ENCODE results near the gene NAT9. TPM values are rescaled to one million over a fixed set of nuclear protein-coding genes. Genes with fewer than 3 reads are reported as not detected.

Gene NAT9
- total and polyA plus RNA-seq, 9 donors: 19.7 to 87.0 (median 56.5) TPM

DNA sequence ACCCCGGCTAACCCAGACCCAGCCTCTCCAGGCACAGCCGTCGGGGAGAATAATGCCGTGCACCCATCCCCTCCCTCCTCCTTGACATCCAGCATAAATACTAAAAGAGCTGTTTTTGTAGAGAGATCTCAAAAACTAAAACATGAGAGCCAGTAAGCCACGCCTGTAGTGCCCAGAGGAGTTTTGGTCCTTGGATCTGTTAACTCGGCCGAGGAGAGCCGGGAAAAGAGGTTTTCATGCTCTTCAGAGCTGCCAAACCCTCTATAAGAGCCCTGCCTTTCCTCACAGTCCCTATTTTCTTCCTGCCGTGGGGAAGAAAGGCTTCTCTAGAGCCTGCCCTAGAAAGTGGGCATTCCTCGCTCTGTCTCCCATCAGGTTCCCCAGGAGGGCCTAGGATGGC is 30.2 kb upstream of the NAT9 start:
- no peak for DNase-seq
- H3K4me3 ChIP-seq: no peak overlapping the region
- no peak overlapping the region for H3K27ac ChIP-seq
- intact Hi-C loops (cut with DNase I): no loop called here
- H3K36me3 ChIP-seq: no peaks in the 10 kb centered on the region
- H3K9me3 ChIP-seq: no peaks in the 10 kb centered on the region
- no peak for TF ChIP-seq EP300 (IDR thresholded peaks at IDR 0.05)
- no peak for TF ChIP-seq POLR2A (IDR thresholded peaks at IDR 0.05)
- TF ChIP-seq, protein P1, sequence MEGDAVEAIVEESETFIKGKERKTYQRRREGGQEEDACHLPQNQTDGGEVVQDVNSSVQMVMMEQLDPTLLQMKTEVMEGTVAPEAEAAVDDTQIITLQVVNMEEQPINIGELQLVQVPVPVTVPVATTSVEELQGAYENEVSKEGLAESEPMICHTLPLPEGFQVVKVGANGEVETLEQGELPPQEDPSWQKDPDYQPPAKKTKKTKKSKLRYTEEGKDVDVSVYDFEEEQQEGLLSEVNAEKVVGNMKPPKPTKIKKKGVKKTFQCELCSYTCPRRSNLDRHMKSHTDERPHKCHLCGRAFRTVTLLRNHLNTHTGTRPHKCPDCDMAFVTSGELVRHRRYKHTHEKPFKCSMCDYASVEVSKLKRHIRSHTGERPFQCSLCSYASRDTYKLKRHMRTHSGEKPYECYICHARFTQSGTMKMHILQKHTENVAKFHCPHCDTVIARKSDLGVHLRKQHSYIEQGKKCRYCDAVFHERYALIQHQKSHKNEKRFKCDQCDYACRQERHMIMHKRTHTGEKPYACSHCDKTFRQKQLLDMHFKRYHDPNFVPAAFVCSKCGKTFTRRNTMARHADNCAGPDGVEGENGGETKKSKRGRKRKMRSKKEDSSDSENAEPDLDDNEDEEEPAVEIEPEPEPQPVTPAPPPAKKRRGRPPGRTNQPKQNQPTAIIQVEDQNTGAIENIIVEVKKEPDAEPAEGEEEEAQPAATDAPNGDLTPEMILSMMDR (IDR thresholded peaks at IDR 0.05): no peak
- no peaks in the 10 kb centered on the region for H3K27me3 ChIP-seq
- WGBS, 3 donors: 87 to 91% (median 90%) methylated on average over 10 of the region's 10 CpGs
- no peaks in the 10 kb centered on the region for H3K4me1 ChIP-seq (ENCODE audit: insufficient read depth)

DNA sequence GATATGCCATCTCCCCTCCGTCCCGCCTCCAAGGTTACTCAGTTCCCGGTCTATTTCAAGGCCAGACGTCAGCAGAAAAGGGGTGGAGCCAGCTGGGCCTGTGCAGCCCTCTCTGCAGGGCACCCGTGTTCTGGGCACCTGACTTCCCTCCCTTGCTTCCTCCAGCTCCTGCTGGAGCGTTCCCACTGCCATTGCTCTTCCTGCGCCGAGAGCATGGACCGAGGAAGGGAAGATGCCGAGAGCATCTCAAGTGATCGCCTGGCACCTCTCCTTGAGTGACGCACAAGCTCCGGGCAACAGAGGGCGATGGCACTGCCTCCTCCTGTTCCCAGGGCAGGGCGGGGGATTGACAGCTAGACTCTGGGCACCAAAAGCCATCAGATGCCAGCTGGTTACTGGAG is 29.4 kb upstream of the NAT9 start:
- H3K27ac ChIP-seq: no peak overlapping the region
- no peaks in the 10 kb centered on the region for H3K4me1 ChIP-seq (ENCODE audit: insufficient read depth)
- intact Hi-C loops (cut with DNase I): no loop called here
- no peak overlapping the region for H3K4me3 ChIP-seq
- TF ChIP-seq, protein P1 (IDR thresholded peaks at IDR 0.05): no peak
- TF ChIP-seq POLR2A (IDR thresholded peaks at IDR 0.05): no peak
- no peak for TF ChIP-seq EP300 (IDR thresholded peaks at IDR 0.05)
- no peak for DNase-seq
- no peaks in the 10 kb centered on the region for H3K36me3 ChIP-seq
- WGBS, 3 donors: 75 to 81% (median 78%) methylated on average over 15 of the region's 15 CpGs
- H3K9me3 ChIP-seq: no peaks in the 10 kb centered on the region
- H3K27me3 ChIP-seq: no peaks in the 10 kb centered on the region

DNA sequence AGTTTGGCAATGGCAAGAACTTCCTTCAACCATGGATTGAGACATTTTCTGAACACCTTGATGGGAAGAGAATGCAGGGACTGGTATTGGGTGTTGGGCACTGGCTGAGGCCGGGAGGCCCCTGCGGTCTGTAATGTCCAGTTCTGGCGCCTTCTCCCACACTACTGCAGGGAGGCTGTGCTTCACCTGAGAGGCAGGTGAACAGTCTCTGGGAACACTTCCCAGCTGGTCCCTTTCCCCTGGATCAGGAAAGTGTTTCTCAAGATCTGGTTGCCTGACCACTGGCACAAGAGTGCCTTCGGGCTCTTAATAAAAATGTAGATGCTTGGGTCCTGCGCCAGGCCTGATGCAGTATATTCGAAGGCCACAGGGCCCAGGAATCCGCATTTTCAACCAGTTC is 28.5 kb upstream of the NAT9 start:
- no peak for DNase-seq
- Histone ChIP-seq H3K4me1 (ENCODE audit: insufficient read depth) (no peaks in the 10 kb centered on the region), H3K4me3 (no peak overlapping the region), H3K27ac (no peak overlapping the region), H3K36me3 (no peaks in the 10 kb centered on the region), H3K27me3 (no peaks in the 10 kb centered on the region), H3K9me3 (no peaks in the 10 kb centered on the region)
- WGBS, 3 donors: 94 to 97% (median 97%) methylated on average over 7 of the region's 7 CpGs
- TF ChIP-seq POLR2A (IDR thresholded peaks at IDR 0.05) (no peak), EP300 (IDR thresholded peaks at IDR 0.05) (no peak)
- TF ChIP-seq, protein P1 (IDR thresholded peaks at IDR 0.05): no peak
- intact Hi-C loops (cut with DNase I): no loop called here

DNA sequence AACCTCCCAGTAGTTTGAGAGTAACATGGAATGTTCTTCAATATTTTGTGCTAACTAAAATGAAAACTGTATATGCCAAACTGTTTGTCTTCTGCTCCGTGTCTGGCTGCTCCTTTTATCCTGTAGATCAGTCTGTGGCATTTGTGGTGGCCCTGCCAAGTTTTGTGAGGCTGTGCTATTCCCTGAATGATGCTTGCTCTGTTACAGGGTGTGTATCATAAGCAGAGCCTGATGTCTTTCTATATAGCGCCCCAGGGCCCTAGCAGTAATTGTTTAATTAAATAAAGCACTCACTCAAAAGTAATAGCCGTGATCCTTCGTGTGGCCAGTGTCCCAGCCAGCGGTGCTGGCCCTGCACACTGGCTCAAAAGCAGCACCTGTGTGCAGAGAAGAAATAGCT is 27.8 kb upstream of the NAT9 start:
- no peaks in the 10 kb centered on the region for H3K27me3 ChIP-seq
- H3K36me3 ChIP-seq: no peaks in the 10 kb centered on the region
- DNase-seq: no peak
- H3K9me3 ChIP-seq: no peaks in the 10 kb centered on the region
- 83 to 85% (median 85%) methylated on average over 5 of the region's 5 CpGs for WGBS, 3 donors
- intact Hi-C loops (cut with DNase I): no loop called here
- TF ChIP-seq, protein P1 (IDR thresholded peaks at IDR 0.05): no peak
- no peak for TF ChIP-seq POLR2A (IDR thresholded peaks at IDR 0.05)
- TF ChIP-seq EP300 (IDR thresholded peaks at IDR 0.05): no peak
- H3K4me1 ChIP-seq (ENCODE audit: insufficient read depth): no peaks in the 10 kb centered on the region
- no peak overlapping the region for H3K4me3 ChIP-seq
- no peak overlapping the region for H3K27ac ChIP-seq
